Transverse colon (tissue), 3 donors: ENCODE measurements around the gene TCAIM.

Experiments
- POLR2A ChIP-seq: fragments of 450-650 bp; IDR thresholded peaks from one replicate; pipeline ENCODE4 v1.6.1; 2016; ENCODE audit warnings: antibody characterized with exemption, mild to moderate bottlenecking, moderate library complexity
- POLR2AphosphoS5 ChIP-seq, 3 donors: sonication (generic); formaldehyde crosslinking; IDR thresholded peaks; one replicate each; pipeline ENCODE4 v1.6.1; 2016; ENCODE audit warnings: antibody characterized with exemption in 3 of 3

GRCh38 chr3:44415421-44415820 is 76.9 kb downstream of the TCAIM start:
- TF ChIP-seq POLR2AphosphoS5 (IDR thresholded peaks at IDR 0.05): no peak
- TF ChIP-seq POLR2A: no peak
